ENCODE results near the gene THUMPD2. TPM values are rescaled to one million over a fixed set of nuclear protein-coding genes. Genes with fewer than 3 reads are reported as not detected.

Gene THUMPD2
- total RNA-seq, 1 donor = 7.5 TPM

Other genes starting within 250 kb of the THUMPD2 start
- 0.81 TPM for gene TMEM178A, start 113.3 kb downstream of the THUMPD2 start, total RNA-seq

Data from hematopoietic multipotent progenitor cell (in vitro differentiated cells).